ENCODE measurements around the gene CWC27. TPM values are rescaled to one million over a fixed set of nuclear protein-coding genes. Genes with fewer than 3 reads are reported as not detected.
A peak's percentile ranks its signal among the peaks of the same experiment; 100 is the strongest.

CWC27 gene
- total and polyA plus RNA-seq, 2 of the 13 experiments (the other 11 are each of a cell fraction or from before 2014, with no cell fraction given): 21.1 to 25.7 TPM

- TF ChIP-seq AHDC1 (CRISPR knock-in tag; IDR thresholded peaks at IDR 0.05; ENCODE audit: borderline replicate concordance) (peak; percentile 28; the same call in 1 of the 2 replicates), IKZF1 (IDR thresholded peaks at IDR 0.05) (no peak), SOX6 (IDR thresholded peaks at IDR 0.05) (no peak), SOX6 (CRISPR knock-in tag; IDR thresholded peaks at IDR 0.05) (0 out of 2 replicates have a peak, but pooled peaks have one; percentile 17), EP300 (IDR thresholded peaks at IDR 0.05; ENCODE audit: low read depth in 2 of 2, low read length in 2 of 2) (0 out of 4 replicates have a peak, but pooled peaks of 1 of the 2 experiments have one; percentile 7), EP300 (CRISPR knock-in tag; IDR thresholded peaks at IDR 0.05; ENCODE audit: borderline replicate concordance) (no peak; the same call in 1 of the 2 replicates), XBP1 (CRISPR knock-in tag; IDR thresholded peaks at IDR 0.05) (no peak), ZNF704 (CRISPR knock-in tag; IDR thresholded peaks at IDR 0.05; ENCODE audit: borderline replicate concordance) (0 out of 2 replicates have a peak, but pooled peaks have one; percentile 58), ZBTB42 (CRISPR knock-in tag; IDR thresholded peaks at IDR 0.05) (0 out of 2 replicates have a peak, but pooled peaks have one; percentile 47), ZNF281 (CRISPR knock-in tag; IDR thresholded peaks at IDR 0.05; ENCODE audit: borderline replicate concordance) (peak; percentile 91), PRDM15 (CRISPR knock-in tag; IDR thresholded peaks at IDR 0.05) (no peak), ATF3 (CRISPR knock-in tag; IDR thresholded peaks at IDR 0.05) (no peak)
Observed at GRCh38 chr5:64939772-64940510, 171.2 kb downstream of the CWC27 start (continued).
